GM19467 (cell line): Measurements from ENCODE around the gene TMPRSS11B.
"Not testable (repeated sequence)": the region's sequence is repeated elsewhere in the genome, so short reads cannot be mapped to it uniquely, and the experiment has no call there.

Experiments
- ATAC-seq: cut with Tn5 transposase; IDR thresholded peaks from one replicate; pipeline ENCODE4 v1.9.1; 2021; ENCODE audit warnings: mild to moderate bottlenecking, moderate library complexity; ENCODE audit not compliant: unreplicated experiment

Gene TMPRSS11B

GRCh38 chr4:68245594-68245993 lies at the start of gene TMPRSS11B:
Gene TMPRSS11B (minus strand): TSS chr4:68245694. CDS start chr4:68245558, 136 bp downstream.
- no peak for ATAC-seq

DNA sequence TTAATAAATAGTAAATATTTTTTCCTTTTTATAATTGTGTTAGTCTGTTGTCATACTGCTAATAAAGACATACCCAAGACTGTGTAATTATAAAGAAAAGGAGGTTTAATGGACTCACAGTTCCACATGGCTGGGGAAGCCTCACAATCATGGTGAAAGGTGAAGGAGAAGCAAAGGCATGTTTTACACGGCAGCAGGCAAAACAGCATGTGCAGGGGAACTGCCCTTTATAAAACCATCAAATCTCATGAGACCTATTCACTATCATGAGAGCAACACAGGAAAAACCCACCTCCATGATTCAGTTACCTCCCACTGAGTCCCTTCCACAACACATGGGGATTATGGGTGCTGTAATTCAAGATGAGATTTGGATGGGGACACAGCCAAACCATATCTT lies 45.8 kb upstream of the TMPRSS11B start:
- ATAC-seq: no peak

- no peak for ATAC-seq
Observed at GRCh38 chr4:68288393-68288740, 42.9 kb upstream of the TMPRSS11B start.

DNA sequence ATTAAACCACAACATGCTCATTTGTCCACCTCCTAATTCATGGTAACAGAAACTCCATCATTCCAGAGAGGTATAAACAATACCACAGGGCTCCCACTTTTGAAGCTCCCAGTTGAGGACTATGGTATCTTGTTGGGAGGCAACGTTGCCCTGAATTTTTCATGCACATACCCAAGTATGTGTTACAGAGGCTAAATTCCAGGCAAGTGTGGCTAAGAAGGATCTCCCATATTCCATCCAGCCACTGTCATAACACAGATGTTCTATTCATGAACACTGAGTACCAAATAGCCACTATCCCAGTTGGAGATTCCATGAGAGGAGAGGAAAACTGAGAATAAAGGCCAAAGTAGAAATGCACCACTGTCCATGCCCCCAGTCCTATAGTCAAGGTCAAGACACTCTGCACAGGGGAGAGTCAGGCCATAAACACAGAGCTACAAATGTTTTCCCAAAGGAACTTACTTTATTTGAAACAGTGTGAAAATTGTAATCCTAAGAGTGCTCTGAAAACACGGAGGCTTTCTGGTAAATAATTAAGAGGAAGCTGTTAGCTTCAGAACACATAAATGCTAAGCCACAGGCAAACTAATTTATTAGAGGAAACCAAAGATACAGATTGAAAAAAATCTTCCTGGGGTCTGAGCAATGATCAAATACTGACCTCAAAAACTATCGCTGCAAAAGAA lies 42.4 kb upstream of the TMPRSS11B start:
- no peak for ATAC-seq

- ATAC-seq: no peak
Observed at GRCh38 chr4:68283714-68284113, 38.2 kb upstream of the TMPRSS11B start.

- ATAC-seq: no peak
Observed at GRCh38 chr4:68283095-68283494, 37.6 kb upstream of the TMPRSS11B start.

DNA sequence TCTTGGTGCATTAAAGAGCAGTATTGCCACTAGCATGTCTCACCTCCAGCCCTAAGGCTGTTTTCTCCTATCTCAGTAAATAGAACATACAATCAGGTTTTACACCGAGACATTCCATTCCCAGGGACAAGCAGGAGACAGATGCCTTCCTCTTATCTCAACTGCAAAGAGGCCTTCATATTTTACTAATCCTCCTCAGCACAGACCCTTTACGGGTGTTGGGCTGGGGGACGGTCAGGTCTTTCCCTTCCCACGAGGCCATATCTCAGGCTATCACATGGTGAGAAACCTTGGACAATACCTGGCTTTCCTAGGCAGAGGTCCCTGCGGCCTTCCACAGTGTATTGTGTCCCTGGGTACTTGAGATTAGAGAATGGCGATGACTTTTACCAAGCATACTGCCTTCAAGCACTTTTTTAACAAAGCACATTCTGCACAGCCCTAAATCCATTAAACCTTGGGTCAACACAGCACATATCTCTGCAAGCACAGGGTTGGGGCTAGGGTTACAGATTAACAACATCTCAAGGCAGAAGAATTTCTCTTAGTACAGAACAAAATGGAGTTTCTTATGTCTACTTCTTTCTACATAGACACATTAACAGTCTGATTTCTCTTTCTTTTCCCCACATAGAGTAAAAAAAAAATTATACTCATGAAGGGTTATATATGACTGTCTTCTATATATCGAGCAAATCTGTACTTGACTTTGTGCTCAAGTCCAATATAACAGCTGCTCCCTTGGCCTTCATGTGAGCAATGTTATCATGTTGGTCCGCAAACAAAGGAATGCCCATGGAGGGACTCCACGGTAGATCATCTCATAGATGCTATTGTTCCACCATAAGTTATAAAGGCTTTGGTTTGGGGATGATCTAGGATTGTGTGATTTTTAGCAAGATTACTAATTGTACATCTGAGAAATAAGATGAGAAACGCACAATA lies 36.6 kb upstream of the TMPRSS11B start:
- not testable (repeated sequence) for ATAC-seq

- no peak for ATAC-seq
Observed at GRCh38 chr4:68278029-68278428, 32.5 kb upstream of the TMPRSS11B start.

DNA sequence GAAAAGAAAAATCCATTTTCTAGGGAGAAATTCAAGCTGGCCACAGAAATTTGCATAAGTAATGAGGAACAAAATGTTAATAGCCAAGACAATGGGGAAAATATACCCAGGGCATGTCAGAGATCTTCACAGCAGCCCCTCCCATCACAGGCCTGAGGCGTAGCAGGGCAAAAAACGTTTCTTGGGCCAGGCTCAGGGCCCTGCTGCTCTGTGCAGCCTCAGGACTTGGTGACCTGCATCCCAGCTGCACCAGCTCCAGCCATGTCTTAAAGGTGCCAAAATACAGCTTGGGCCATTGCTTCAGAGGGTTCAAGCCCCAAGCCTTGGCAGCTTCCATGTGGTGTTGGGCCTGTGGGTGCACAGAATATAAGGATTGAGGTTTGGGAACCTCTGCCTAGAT lies 32.1 kb upstream of the TMPRSS11B start:
- ATAC-seq: no peak

GRCh38 chr4:68272860-68273259 lies 27.4 kb upstream of the TMPRSS11B start:
- ATAC-seq: no peak

DNA sequence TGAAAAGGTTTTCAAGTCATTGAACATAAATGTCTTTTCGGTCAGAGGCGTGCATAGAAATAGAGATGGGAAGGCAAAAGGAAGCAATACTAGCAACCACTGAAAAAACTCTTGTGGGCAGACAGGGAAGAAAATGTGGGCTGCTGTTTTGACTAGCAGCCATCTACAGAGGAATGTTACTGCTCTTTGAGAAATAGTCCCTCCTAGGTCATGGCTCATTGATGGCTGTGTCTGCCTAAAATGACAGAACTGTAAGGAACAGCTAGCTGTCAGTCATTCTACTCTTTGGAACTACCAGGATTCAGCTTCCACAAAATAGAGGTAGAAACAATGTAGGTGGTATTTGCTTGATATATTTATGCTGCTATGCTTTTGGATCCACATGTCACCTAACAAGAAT lies 26.9 kb upstream of the TMPRSS11B start:
- ATAC-seq: peak; percentile 39

DNA sequence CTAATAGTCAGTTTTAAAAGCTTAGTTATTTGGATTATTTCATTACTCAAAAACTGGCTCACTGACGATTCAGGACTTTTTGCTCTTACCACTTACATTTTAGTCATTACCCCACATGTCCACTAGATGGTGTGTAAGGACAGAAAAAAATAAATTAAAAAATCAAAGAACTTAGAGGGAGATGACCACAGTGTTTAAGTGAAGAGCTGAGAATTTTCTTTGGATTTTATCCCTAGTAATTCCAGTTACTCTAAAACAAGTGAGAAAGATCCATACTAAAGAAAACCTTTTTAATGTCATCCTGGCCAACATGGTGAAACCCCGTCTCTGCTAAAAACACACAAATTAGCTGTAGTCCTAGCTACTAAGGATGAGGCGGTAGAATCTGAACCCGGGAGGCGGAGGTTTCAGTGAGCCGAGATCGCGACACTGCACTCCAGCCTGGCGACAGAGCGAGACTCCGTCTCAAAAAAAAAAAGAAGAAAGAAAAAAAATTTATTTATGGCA lies 26.4 kb upstream of the TMPRSS11B start:
- ATAC-seq: peak; percentile 76

GRCh38 chr4:68267433-68267944 lies 22.0 kb upstream of the TMPRSS11B start:
- ATAC-seq: no peak

DNA sequence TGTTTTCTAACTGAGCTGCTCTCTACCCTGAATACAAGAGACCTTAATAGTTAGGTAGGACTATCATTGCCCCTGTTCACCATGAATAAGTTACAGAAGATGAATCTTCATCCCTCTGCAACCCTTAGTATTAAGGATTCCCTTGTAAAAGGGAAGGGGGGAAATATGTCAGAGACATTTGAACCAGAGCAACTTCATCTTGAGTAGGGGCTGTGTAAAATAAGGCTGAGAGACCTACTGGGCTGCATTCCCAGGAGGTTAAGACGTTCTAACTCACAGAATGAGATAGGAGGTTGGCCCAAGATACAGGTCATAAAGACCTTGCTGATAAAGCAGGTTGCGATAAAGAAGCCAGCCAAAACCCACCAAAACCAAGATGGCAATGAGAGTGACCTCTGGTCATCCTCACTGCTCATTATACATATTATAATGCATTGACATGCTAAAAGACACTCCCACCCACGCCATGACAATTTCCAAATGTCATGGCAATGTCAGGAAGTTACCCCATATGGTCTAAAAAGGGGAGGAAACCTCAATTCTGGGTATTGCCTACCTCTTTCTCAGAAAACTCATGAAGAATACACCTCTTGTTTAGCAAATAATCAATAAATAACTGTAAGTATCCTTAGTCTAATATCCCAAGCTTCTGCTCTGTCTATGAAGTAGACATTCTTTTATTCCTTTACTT lies 19.5 kb upstream of the TMPRSS11B start:
- ATAC-seq: no peak

- ATAC-seq: no peak
Observed at GRCh38 chr4:68259191-68259590, 13.7 kb upstream of the TMPRSS11B start.

GRCh38 chr4:68257719-68258118 lies 12.2 kb upstream of the TMPRSS11B start:
- ATAC-seq: no peak

DNA sequence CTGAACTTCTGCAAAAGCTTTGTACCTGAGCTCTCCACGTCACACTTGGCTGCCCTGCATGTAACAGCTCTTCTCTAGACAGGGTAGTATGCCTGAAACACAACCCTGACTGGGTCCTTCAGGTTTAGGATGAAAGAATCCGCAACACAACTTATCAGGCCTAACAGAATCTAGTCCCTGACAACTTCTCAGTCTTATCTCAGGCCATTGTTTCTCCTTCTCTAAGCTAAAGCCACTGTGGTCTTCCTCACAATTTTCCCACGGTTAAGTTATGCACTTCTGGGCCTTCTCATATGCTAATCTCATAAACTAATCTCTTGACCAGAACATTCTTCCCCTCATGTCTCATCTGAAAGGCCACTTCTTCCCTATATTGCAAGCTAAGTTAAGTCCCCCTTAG lies 10.8 kb upstream of the TMPRSS11B start:
- no peak for ATAC-seq

GRCh38 chr4:68250151-68250930 lies 4.8 kb upstream of the TMPRSS11B start:
- ATAC-seq: no peak

GRCh38 chr4:68249434-68249833 lies 3.9 kb upstream of the TMPRSS11B start:
- ATAC-seq: peak; percentile 75

- ATAC-seq: no peak
Observed at GRCh38 chr4:68240620-68241019, 4.9 kb downstream of the TMPRSS11B start.
